NCI-H2029 (cell line): Measurements from ENCODE around the gene DEFB132.

ENCODE experiments used
- DNase-seq: peaks from one replicate; lab custom pipeline; 2025; lab: John Stamatoyannopoulos, UW

The DEFB132 gene

GRCh38 chr20:297098-297924, 39.8 kb downstream of the DEFB132 start, which contains the start of gene ZCCHC3:
Gene ZCCHC3, plus strand, starts transcription at chr20:297570. Its CDS starts 17 bp downstream, at chr20:297587.
- peak; percentile 91 for DNase-seq

- DNase-seq: peak; percentile 75
Measured at GRCh38 chr20:297925-298775, 40.6 kb downstream of the DEFB132 start.

- no peak for DNase-seq
Measured at GRCh38 chr20:298776-299391, 41.4 kb downstream of the DEFB132 start.

GRCh38 chr20:300345-300990, 42.9 kb downstream of the DEFB132 start:
- DNase-seq: no peak

- DNase-seq: no peak
Measured at GRCh38 chr20:301886-302848, 44.6 kb downstream of the DEFB132 start.

- DNase-seq: no peak
Measured at GRCh38 chr20:305745-306144, 48.2 kb downstream of the DEFB132 start.

GRCh38 chr20:308427-309038, 51.0 kb downstream of the DEFB132 start:
- no peak for DNase-seq

GRCh38 chr20:309306-309840, 51.8 kb downstream of the DEFB132 start:
- no peak for DNase-seq

GRCh38 chr20:309841-310644, 52.5 kb downstream of the DEFB132 start:
- peak; percentile 98 for DNase-seq

GRCh38 chr20:310645-311044, 53.1 kb downstream of the DEFB132 start:
- no peak for DNase-seq
